T47D (cell line): ENCODE results near the gene NTM.

Source experiments
- DNase-seq, 2 experiments: peaks; one replicate each; pipeline versions ENCODE4 v3.0.0 to v3.0.0-alpha.2; 2011 to 2012; ENCODE audit warnings: low read depth in 1 of 2, low spot score in 1 of 2
- JUND ChIP-seq: IDR thresholded peaks from 2 replicates; pipeline ENCODE4 v1.6.1; 2012; ENCODE audit warnings: low read depth
- in situ Hi-C: cut with HindIII; loops from 2 replicates; pipeline ENCODE4 v1.10.0; 2016; ENCODE audit warnings: low sequenced_read_pairs, low pct_unique_long_range_greater_than_20kb

NTM gene

DNA sequence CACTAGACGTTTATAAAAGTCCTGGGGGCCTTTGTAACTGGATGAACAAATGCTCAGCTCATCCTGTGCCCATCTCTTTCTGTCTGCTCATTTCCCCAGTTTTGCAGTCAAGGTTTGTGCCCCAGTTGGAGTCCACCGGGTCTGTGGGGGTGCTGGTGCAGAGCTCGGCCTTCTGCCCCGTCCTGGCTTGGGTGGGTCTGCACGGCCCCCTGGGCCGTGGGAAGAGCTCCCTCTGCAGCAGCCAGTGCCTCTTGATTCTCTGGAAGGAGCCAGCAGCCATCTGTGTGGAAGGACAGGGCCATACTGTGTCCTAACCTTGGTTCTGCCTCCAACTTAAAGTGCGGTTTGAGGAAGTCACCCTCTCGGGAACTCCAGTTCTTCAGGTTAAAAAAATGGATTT lies 140.2 kb downstream of the NTM start:
- TF ChIP-seq JUND: no peak
- in situ Hi-C loops: no loop called here

DNA sequence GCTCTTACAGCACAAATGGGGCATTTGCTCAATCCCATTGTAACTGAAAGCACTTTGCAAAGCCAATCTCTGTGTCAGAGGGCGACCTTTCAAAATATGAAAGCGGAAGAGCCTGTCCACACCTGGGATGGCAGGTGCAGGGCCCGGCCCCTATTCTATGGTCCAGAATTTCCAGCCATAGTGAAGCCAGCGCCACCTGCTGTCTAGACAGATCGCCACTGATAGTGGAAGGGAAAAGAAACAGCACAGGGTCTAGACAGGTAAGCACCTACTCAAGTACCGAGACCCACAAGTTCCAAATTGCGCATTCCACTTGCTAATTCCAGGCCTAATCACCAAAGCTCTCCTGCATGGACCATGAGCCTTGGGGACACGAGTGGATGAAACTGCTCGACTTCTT lies 141.4 kb downstream of the NTM start:
- TF ChIP-seq JUND: no peak
- peak in 1 of 2 experiments; percentile 60 for DNase-seq
- in situ Hi-C loops: no loop called here

More for the DNA sequence above, 140.2 kb downstream of the NTM start:
- no peak for DNase-seq

DNA sequence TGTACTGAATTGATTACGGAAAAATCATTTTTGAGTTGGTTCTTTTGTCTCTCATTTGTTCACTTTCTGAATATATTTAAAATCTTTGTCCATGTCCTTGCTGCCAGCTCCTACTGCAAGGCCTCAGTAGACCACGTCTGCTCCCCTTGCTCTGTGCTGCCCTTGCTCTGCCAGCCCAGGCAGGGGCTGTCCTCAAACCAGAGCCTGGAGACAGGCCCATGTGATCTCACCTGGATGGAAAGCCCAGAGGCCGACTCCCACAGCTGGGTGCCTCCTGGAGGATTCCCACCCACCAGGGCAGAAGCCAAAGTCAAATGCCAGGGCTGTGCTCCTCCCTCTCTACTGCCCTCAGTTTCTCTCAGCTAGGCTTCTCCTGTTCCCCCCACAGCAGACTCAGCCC lies 141.8 kb downstream of the NTM start:
- in situ Hi-C loops: no loop called here
- no peak for DNase-seq
- TF ChIP-seq JUND: no peak

DNA sequence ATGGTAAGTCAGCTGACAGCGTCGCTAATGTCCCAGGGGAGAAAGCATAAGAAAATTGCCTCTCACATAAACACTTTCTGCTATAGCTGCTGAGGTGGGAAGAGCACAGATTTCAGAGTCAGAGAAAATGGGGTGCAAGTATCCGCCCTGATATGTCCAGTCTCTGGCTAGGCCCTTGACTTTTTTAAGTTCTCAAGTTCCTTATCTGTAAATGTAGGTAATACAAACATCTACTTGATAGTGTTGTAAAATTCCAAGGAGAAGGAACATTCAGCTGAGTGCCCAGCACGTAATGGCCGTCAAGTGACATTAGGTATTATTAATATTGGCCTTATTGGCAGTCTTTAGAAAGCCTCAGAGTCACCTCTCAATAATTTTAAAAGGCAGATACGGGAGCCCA lies 143.6 kb downstream of the NTM start:
- DNase-seq: no peak
- in situ Hi-C loops: no loop called here
- TF ChIP-seq JUND: no peak

DNA sequence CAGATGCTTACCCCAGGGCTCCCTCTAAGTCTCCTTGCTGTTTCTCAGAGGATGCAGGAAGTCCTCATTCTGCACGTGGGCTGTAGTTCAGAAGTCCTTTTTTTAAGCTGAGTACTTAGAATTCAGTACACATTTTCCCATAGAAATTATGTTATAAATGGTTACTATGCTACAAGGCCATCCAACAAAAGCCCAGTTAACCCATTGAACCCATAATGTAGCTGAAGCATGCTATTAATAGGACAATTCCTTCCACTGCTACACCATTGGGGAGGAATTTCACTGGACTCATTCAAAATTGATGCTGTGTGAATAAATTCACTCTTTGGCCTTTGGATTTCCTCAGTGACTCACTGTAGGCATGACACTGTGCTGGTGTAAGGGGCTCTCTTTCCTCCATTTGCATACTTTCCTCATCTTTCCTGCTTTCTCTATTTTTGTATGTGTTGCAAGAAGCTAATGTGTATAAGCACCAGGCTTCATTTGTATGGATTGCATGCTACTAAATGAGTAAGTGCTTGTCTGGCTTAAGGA lies 148.0 kb downstream of the NTM start:
- TF ChIP-seq JUND: no peak
- DNase-seq: no peak
- in situ Hi-C loops: no loop called here

DNA sequence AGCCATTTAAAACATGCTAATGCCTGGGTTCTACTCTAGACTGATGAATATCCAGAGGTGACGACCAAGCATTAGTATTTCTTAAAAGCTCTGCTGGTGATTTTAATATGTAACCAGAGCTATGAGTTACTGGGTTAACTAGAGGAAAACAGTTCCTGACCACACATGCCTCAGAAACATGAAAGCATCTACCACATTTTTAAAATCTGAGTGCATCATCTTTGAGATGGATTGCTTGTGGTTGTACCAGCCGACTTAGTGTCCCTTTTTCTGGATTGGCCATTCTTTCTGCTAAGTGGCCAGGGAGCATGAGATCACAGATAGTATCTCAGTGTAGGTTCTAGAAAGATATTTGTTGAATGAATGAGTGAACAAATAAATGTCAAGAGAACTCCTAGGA lies 152.4 kb downstream of the NTM start:
- in situ Hi-C loops: no loop called here
- DNase-seq: no peak
- no peak for TF ChIP-seq JUND

DNA sequence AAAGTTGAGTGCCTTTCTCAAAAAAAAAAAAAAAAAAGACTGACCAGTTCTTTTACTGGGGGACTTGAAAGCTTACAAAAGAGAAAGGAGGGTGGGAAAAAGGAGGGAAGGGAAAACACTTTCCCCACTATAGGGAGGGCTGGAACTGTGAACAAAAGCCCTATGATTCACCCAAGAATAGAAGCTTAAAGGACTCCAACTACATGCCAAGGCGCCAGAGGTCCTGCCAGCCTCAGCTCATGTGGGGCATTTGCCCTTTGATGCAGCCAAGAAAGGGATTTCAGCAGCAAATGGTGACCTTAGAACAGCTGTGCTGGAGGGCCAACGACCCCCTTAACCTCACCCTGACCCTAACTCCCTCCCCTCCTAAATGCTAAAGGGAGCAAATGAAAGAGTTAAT lies 160.0 kb downstream of the NTM start:
- no peak for TF ChIP-seq JUND
- DNase-seq: no peak
- in situ Hi-C loops: no loop called here

DNA sequence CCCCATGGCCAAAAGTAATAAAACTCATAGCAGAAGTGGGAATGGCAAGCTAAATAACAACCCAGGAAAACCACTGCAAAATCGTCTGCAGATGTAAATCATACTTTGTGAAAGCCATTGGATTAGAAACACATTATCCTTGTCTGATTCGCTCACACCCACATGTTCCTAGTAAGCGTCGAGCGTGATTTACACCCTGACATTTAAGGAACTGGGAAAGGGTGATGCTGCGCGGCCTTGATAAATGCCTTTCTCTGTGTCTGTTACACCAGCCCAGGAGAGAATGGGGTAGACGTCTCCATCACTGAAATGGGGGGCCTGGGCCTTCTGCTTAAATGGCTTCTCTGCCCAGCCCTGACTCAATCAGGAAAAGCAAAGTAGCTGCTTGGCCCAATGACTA lies 162.7 kb downstream of the NTM start:
- TF ChIP-seq JUND: no peak
- DNase-seq: no peak
- in situ Hi-C loops: no loop called here

DNA sequence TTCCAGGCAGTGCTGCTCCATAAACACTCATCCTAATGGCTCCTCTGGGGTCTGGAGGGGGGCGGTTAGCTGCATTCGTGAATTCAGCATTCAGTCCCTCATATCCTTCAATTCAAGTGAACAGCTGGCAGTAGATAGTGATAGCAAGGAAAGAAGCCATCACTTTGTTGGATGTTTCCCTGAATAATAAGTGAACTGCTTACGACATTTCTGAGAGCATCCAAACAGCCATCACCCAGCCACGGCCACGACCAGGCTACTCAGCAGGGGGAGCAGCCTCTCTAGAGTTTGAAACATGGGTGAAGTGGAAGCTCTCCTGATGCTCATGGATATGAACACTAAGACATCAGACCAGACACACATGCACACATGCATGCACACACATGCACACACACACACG lies 163.6 kb downstream of the NTM start:
- in situ Hi-C loops: no loop called here
- no peak for DNase-seq
- no peak for TF ChIP-seq JUND

DNA sequence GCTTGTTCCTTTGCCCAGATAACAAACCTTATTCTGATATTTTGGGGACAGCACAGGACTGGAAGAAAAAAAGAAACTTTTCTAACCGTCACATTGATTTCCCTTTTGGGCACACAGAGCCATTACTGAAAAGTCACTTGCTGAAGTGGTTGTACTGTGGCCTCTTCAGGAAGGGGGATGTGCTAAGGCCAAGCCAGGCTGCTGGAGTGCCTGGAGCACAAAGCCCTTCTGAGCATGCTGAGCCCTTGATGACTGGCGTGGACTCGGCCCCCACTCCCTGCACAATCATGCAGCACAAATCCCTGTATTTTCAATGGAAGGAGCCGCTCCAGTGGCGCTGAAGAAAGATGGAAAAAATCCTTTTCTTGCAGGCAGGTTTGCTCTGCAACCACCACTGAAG lies 164.2 kb downstream of the NTM start:
- in situ Hi-C loops: no loop called here
- DNase-seq: no peak
- no peak for TF ChIP-seq JUND

DNA sequence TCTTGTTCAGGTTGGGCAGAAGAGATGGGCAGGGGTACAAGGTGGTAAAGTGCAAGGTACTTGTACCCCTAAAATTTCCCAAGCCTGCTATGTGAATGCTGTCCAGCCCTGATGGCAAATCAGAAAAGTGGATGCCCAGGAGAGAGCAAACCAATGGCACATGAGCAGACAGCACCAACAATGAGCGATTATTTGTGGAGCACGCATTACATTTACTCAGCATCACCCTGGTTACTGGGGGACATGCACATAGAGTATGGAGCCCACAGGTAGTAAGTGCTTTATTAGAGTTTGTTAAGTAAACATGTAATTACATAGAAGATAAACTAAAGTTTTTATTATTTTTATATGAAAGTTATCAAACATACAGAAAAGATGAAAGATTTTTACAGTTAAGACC lies 165.7 kb downstream of the NTM start:
- in situ Hi-C loops: no loop called here
- TF ChIP-seq JUND: no peak
- DNase-seq: no peak

DNA sequence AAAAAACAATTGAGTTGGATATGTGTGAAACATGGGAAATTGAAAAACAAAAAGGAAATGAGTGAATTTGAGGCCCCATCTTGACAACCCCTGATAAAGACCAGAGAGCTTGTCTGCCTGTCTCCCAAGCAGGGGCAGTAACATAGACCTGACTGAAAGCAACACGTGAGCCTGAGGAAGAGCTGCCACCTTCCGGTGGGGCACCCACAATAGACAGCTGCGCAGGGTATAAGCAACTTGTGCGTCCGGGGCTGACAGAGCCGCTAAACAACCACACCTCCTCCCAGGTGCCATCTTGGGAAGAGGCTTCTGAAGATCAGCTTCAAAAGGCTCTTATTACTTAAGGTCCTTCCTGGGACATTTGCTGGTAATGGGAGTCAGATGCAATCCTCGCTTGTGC lies 166.8 kb downstream of the NTM start:
- DNase-seq: peak in 1 of 2 experiments; percentile 24
- in situ Hi-C loops: no loop called here
- no peak for TF ChIP-seq JUND

DNA sequence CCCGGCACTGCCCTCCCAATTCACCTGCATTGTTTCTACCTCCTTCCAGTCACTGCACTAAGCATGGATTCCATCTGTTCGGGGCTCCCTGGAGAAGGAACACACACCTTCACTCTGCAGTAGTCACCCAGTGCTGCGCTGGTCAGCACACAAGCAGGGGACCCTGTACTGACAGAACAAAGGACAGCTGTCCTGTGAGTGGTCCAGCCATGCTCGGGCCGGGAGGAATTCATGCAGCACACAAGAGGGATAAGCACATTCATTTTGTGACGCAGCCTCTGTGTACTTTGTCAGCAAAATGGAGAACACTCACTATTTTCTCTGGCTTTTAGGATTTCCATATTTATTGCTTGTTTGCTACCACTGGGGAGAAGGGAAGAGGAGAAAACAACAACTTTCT lies 167.3 kb downstream of the NTM start:
- TF ChIP-seq JUND: no peak
- no peak for DNase-seq
- in situ Hi-C loops: no loop called here

DNA sequence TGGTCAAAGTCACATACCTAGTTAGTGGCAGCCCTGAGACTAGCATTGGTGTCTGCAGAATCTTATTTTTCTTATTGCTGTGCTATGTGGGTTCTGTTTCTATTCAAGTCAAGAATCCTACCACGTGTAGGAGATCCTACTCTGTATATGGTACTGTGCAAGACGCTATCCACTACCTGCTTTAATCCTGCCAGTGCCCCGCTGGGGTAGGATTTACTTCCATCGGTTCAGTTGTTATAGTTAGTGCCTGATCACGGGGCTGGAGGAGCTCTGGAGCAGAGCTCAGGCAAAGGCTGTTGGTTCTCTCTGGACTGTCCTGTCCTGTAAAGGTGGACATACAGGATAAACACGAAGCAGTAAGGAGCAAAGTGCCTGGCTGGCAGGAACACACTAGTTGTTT lies 167.9 kb downstream of the NTM start:
- in situ Hi-C loops: no loop called here
- TF ChIP-seq JUND: no peak

More for the DNA sequence above, 167.9 kb downstream of the NTM start:
- no peak for DNase-seq
